Measurements from ENCODE around the gene SRPRB. TPM values are rescaled to one million over a fixed set of nuclear protein-coding genes. Genes with fewer than 3 reads are reported as not detected.

SRPRB gene
- polyA plus RNA-seq, 1 donor = 55.9 TPM

- H3K27me3 ChIP-seq (ENCODE audit: control insufficient read depth, insufficient read depth, low read length) = peaks cover 6% of the 10 kb centered on the region
- H3K27ac ChIP-seq (ENCODE audit: low read length) = no peak overlapping the region
- no peaks in the 10 kb centered on the region for H3K4me1 ChIP-seq (ENCODE audit: control insufficient read depth, insufficient read depth, low read length)
- no peak overlapping the region for H3K4me3 ChIP-seq (ENCODE audit: low read length)
- DNase-seq = no peak
- no peaks in the 10 kb centered on the region for H3K36me3 ChIP-seq (ENCODE audit: control insufficient read depth, insufficient read depth, low read length)
- no CpG with 5 or more reads among the region's 7 CpGs for WGBS (ENCODE audit: insufficient coverage, low lambda C conversion rate)
- no peaks in the 10 kb centered on the region for H3K9me3 ChIP-seq (ENCODE audit: control insufficient read depth, low read depth, low read length)
Measured at GRCh38 chr3:133843634-133844033, 38.0 kb downstream of the SRPRB start.

GRCh38 chr3:133845127-133845526 is 39.5 kb downstream of the SRPRB start:
- H3K4me1 ChIP-seq (ENCODE audit: control insufficient read depth, insufficient read depth, low read length) = no peaks in the 10 kb centered on the region
- H3K27me3 ChIP-seq (ENCODE audit: control insufficient read depth, insufficient read depth, low read length) = peaks cover 6% of the 10 kb centered on the region
- DNase-seq = no peak
- H3K27ac ChIP-seq (ENCODE audit: low read length) = no peak overlapping the region
- 80% methylated on average over 2 of the region's 4 CpGs for WGBS (ENCODE audit: insufficient coverage, low lambda C conversion rate)
- H3K4me3 ChIP-seq (ENCODE audit: low read length) = no peak overlapping the region
- no peaks in the 10 kb centered on the region for H3K9me3 ChIP-seq (ENCODE audit: control insufficient read depth, low read depth, low read length)
- no peaks in the 10 kb centered on the region for H3K36me3 ChIP-seq (ENCODE audit: control insufficient read depth, insufficient read depth, low read length)

- H3K27ac ChIP-seq (ENCODE audit: low read length) = no peak overlapping the region
- H3K27me3 ChIP-seq (ENCODE audit: control insufficient read depth, insufficient read depth, low read length) = peaks cover 4% of the 10 kb centered on the region
- H3K4me1 ChIP-seq (ENCODE audit: control insufficient read depth, insufficient read depth, low read length) = no peaks in the 10 kb centered on the region
- DNase-seq = no peak
- no peaks in the 10 kb centered on the region for H3K36me3 ChIP-seq (ENCODE audit: control insufficient read depth, insufficient read depth, low read length)
- no peaks in the 10 kb centered on the region for H3K9me3 ChIP-seq (ENCODE audit: control insufficient read depth, low read depth, low read length)
- H3K4me3 ChIP-seq (ENCODE audit: low read length) = no peak overlapping the region
Measured at GRCh38 chr3:133849346-133849745, 43.7 kb downstream of the SRPRB start.

- H3K27me3 ChIP-seq (ENCODE audit: control insufficient read depth, insufficient read depth, low read length) = peaks cover 4% of the 10 kb centered on the region
- no peaks in the 10 kb centered on the region for H3K36me3 ChIP-seq (ENCODE audit: control insufficient read depth, insufficient read depth, low read length)
- no CpG with 5 or more reads among the region's 1 CpG for WGBS (ENCODE audit: insufficient coverage, low lambda C conversion rate)
- no peak for DNase-seq
- H3K4me1 ChIP-seq (ENCODE audit: control insufficient read depth, insufficient read depth, low read length) = no peaks in the 10 kb centered on the region
- no peaks in the 10 kb centered on the region for H3K9me3 ChIP-seq (ENCODE audit: control insufficient read depth, low read depth, low read length)
- no peak overlapping the region for H3K27ac ChIP-seq (ENCODE audit: low read length)
- H3K4me3 ChIP-seq (ENCODE audit: low read length) = no peak overlapping the region
Measured at GRCh38 chr3:133850034-133850433, 44.4 kb downstream of the SRPRB start.

- no peak overlapping the region for H3K4me3 ChIP-seq (ENCODE audit: low read length)
- no peaks in the 10 kb centered on the region for H3K36me3 ChIP-seq (ENCODE audit: control insufficient read depth, insufficient read depth, low read length)
- no peak overlapping the region for H3K27ac ChIP-seq (ENCODE audit: low read length)
- DNase-seq = no peak
- H3K4me1 ChIP-seq (ENCODE audit: control insufficient read depth, insufficient read depth, low read length) = no peaks in the 10 kb centered on the region
- 83% methylated on average over 2 of the region's 5 CpGs for WGBS (ENCODE audit: insufficient coverage, low lambda C conversion rate)
- peaks cover 4% of the 10 kb centered on the region for H3K27me3 ChIP-seq (ENCODE audit: control insufficient read depth, insufficient read depth, low read length)
- no peaks in the 10 kb centered on the region for H3K9me3 ChIP-seq (ENCODE audit: control insufficient read depth, low read depth, low read length)
Measured at GRCh38 chr3:133851266-133851906, 45.8 kb downstream of the SRPRB start.

- no peak overlapping the region for H3K4me3 ChIP-seq (ENCODE audit: low read length)
- no peak overlapping the region for H3K27ac ChIP-seq (ENCODE audit: low read length)
- peaks cover 4% of the 10 kb centered on the region for H3K27me3 ChIP-seq (ENCODE audit: control insufficient read depth, insufficient read depth, low read length)
- H3K9me3 ChIP-seq (ENCODE audit: control insufficient read depth, low read depth, low read length) = no peaks in the 10 kb centered on the region
- WGBS (ENCODE audit: insufficient coverage, low lambda C conversion rate) = no CpG with 5 or more reads among the region's 8 CpGs
- H3K4me1 ChIP-seq (ENCODE audit: control insufficient read depth, insufficient read depth, low read length) = no peaks in the 10 kb centered on the region
- no peak for DNase-seq
- no peaks in the 10 kb centered on the region for H3K36me3 ChIP-seq (ENCODE audit: control insufficient read depth, insufficient read depth, low read length)
Measured at GRCh38 chr3:133851931-133852330, 46.3 kb downstream of the SRPRB start.

GRCh38 chr3:133853063-133853924 is 47.7 kb downstream of the SRPRB start:
- Histone ChIP-seq H3K4me1 (ENCODE audit: control insufficient read depth, insufficient read depth, low read length) (no peaks in the 10 kb centered on the region), H3K9me3 (ENCODE audit: control insufficient read depth, low read depth, low read length) (no peaks in the 10 kb centered on the region), H3K36me3 (ENCODE audit: control insufficient read depth, insufficient read depth, low read length) (no peaks in the 10 kb centered on the region), H3K27ac (ENCODE audit: low read length) (no peak overlapping the region), H3K4me3 (ENCODE audit: low read length) (no peak overlapping the region), H3K27me3 (ENCODE audit: control insufficient read depth, insufficient read depth, low read length) (no peaks in the 10 kb centered on the region)
- 40% methylated on average over 1 of the region's 5 CpGs for WGBS (ENCODE audit: insufficient coverage, low lambda C conversion rate)
- no peak for DNase-seq

GRCh38 chr3:133853925-133854227 is 48.3 kb downstream of the SRPRB start:
- WGBS (ENCODE audit: insufficient coverage, low lambda C conversion rate) = no CpG with 5 or more reads among the region's 2 CpGs
- no peak overlapping the region for H3K27ac ChIP-seq (ENCODE audit: low read length)
- no peaks in the 10 kb centered on the region for H3K4me1 ChIP-seq (ENCODE audit: control insufficient read depth, insufficient read depth, low read length)
- H3K27me3 ChIP-seq (ENCODE audit: control insufficient read depth, insufficient read depth, low read length) = no peaks in the 10 kb centered on the region
- H3K4me3 ChIP-seq (ENCODE audit: low read length) = no peak overlapping the region
- DNase-seq = no peak
- H3K36me3 ChIP-seq (ENCODE audit: control insufficient read depth, insufficient read depth, low read length) = no peaks in the 10 kb centered on the region
- no peaks in the 10 kb centered on the region for H3K9me3 ChIP-seq (ENCODE audit: control insufficient read depth, low read depth, low read length)

GRCh38 chr3:133854264-133855001 is 48.8 kb downstream of the SRPRB start:
- WGBS (ENCODE audit: insufficient coverage, low lambda C conversion rate) = no CpG with 5 or more reads among the region's 5 CpGs
- H3K36me3 ChIP-seq (ENCODE audit: control insufficient read depth, insufficient read depth, low read length) = no peaks in the 10 kb centered on the region
- H3K9me3 ChIP-seq (ENCODE audit: control insufficient read depth, low read depth, low read length) = no peaks in the 10 kb centered on the region
- DNase-seq = no peak
- no peaks in the 10 kb centered on the region for H3K27me3 ChIP-seq (ENCODE audit: control insufficient read depth, insufficient read depth, low read length)
- H3K27ac ChIP-seq (ENCODE audit: low read length) = no peak overlapping the region
- no peaks in the 10 kb centered on the region for H3K4me1 ChIP-seq (ENCODE audit: control insufficient read depth, insufficient read depth, low read length)
- H3K4me3 ChIP-seq (ENCODE audit: low read length) = no peak overlapping the region

GRCh38 chr3:133855002-133855370 is 49.4 kb downstream of the SRPRB start:
- no peak overlapping the region for H3K4me3 ChIP-seq (ENCODE audit: low read length)
- no peak overlapping the region for H3K27ac ChIP-seq (ENCODE audit: low read length)
- H3K4me1 ChIP-seq (ENCODE audit: control insufficient read depth, insufficient read depth, low read length) = no peaks in the 10 kb centered on the region
- no peaks in the 10 kb centered on the region for H3K27me3 ChIP-seq (ENCODE audit: control insufficient read depth, insufficient read depth, low read length)
- H3K36me3 ChIP-seq (ENCODE audit: control insufficient read depth, insufficient read depth, low read length) = no peaks in the 10 kb centered on the region
- WGBS (ENCODE audit: insufficient coverage, low lambda C conversion rate) = no CpG with 5 or more reads among the region's 4 CpGs
- no peak for DNase-seq
- no peaks in the 10 kb centered on the region for H3K9me3 ChIP-seq (ENCODE audit: control insufficient read depth, low read depth, low read length)

Data from large intestine (tissue), 3 donors.